GM18517 (cell line): ENCODE measurements around the gene PDE4C.
"Not testable (repeated sequence)": the region's sequence is repeated elsewhere in the genome, so short reads cannot be mapped to it uniquely, and the experiment has no call there.

Source experiments
- ATAC-seq: cut with Tn5 transposase; IDR thresholded peaks from one replicate; pipeline ENCODE4 v1.9.1; 2021; ENCODE audit warnings: mild to moderate bottlenecking, moderate library complexity; ENCODE audit not compliant: unreplicated experiment

Gene PDE4C

DNA sequence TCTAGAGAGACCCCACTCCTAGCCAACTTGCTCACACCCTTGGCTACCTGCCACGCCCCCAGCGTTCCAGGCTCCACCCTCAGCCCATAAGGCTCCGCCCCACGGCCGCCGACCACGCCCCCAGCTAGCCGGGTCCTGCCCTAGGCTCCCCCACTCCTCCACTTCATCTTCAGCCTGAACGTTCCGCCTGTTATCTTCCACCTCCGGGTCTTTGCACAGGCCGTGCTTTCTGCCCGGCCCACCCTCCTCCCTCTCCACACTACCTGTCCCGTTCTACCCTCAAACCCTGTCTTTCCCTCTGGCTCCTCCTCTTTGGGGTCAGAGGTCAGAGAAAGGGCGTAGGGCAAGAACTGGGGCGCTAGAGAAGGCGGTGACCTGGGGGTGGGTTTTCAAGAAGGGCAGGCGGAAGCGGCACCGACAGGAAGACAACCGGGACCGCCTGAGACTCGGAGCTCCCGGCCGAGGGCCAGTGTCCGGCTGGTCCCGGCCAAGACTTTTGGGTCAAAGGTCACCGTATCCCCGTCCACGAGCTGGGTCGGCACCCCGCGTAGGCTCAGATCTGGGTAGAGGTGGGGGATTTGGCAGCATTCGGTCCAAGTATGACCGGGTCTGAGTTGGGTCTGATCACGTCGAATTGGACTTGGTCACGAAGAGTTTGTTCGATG, 2.2 kb downstream of the PDE4C start:
- ATAC-seq = no peak

DNA sequence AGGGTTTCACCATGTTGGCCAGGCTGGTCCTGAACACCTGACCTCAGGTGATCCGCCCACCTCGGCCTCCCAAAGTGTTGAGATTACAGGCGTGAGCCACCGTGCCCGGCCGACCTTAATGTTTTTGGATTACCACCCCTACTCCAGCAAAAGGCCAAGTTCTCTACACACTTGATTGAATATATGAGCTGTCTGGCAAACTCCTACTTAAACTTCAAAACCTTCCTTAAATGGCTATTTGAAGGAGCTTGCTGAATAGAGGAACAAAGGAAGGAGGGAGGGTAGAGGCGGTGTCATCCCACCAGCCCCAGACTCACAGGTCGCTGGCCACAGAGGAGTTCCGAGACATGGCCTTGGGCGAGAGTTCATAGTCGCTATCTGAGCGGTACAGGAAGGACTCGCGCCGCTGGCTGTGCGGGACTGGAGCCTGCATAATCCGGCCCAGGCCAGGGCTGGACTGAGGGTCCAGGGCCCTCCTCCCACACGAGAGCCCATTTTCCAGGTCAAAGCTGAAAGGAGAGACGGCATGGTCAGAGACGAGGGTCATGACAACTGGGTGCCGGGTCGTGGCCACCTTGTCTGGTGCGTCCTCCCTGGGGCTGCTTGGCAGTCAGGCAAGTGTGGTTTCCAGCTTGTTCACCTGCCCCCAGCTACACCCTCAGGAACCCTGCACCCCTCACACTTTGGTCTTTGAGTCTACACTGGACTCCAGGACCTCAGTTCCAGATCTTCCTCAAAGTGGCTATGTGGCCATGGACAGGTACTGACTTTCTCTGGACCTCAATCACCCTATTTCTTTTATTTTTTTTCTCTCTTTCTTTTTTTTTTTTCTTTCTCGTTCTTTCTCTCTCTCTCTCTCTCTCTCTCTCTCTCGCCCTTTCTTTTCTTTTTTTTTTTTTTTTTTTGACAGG, 4.2 kb downstream of the PDE4C start:
- no peak for ATAC-seq

DNA sequence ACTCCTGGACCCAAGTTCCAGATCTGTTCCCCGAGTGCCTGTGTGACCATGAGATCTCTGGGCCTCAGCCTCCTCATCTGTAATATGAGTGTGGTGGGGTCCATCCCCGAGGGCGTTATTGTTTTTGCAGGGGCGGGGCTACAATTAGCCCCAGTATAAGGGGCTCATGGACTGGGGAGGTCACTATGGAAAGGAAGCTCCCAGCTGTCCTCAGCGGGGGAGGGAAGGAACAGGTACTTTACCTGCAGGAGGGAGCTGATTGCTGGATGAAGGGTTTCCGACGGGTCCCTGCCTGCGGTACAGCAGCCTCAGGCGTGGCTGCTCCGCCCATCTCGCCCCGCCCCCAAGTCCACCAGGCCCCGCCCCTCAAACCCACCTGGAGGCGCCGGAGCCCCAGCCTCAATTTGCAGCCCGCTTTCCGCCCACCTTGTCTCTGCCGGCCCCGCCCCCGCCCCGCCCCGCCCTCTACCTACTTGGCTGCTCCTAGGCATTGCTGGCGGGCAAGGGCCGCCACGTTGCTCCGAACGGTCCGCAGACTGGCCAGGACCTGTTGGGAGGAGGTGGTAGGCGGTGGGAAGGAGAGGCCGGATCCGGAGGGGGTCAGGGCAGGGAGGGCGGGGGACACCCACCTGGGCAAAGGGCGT, 5.5 kb downstream of the PDE4C start:
- no peak for ATAC-seq

DNA sequence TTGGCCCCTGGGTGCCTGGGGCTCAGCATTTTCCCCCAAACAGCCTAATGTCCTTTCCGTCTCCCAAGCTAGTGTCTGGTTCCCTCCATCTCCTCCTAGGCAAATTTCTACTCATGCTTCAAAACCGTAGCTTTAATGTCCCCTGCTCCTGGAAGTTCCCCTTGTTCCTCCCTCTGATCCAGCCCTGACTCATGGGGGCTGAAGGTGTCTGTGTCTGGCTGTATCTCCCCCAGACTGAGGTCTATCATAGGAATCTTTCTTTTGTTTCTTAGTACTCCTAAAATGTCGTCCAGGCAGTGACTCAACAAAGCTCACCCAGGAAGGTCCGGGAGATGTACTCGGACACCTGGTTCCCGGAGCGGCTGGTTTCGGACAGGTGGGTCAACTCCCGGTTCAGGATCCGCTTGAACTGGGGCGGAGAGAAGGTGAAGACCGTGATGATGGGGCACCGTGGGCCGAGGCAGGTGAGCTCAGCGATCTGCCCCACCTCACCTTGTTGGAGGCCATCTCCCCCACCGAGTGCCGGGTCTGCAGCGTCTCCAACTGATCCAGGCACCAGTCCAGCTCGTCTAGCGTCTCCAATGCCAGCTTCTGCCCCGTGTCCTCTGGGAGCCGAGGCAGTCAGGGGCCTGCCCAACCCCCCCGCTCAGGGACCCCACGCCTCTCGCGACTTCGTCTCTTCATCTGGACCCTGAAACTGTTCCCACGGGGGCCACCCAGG, 6.2 kb downstream of the PDE4C start:
- ATAC-seq = no peak

DNA sequence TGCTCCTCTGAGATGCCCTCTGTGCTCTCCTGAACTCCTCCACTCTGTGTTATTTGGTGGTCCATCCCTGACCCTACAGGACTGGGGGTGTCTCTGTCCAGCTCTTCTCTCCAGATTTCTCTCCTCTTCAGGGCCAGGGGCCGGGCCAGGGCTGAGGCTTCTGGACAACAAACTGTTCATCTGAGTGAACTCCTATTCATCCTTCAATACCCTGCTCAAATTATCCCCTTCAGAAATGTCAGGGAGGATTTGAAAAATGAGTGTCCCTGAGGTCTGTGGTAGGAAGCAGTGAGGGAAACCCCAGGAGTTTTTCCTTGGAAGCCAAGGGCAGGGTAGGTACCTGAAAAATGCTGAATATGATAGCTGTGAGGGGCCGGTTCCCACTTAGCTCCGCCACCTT, 7.6 kb downstream of the PDE4C start:
- ATAC-seq = no peak

DNA sequence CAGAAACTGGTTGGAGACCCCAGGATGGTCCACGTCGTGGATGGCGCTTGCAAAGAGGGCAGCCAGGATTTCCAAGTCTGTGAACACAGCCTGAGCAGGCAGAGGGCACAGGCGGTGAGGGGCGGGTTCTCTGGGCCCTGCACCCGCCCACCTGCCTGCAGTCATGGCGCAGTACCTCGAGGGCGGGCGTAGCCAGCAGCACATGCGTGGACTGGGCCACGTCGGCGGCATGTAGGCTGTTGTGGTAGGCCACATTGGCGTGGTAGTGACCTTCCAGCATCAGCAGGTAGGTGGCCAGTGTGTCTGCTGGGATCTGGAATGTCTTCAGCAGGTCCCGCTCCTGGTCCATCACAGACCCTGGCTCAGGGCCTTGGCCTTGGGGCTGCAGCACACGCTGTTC, 8.1 kb downstream of the PDE4C start:
- no peak for ATAC-seq

DNA sequence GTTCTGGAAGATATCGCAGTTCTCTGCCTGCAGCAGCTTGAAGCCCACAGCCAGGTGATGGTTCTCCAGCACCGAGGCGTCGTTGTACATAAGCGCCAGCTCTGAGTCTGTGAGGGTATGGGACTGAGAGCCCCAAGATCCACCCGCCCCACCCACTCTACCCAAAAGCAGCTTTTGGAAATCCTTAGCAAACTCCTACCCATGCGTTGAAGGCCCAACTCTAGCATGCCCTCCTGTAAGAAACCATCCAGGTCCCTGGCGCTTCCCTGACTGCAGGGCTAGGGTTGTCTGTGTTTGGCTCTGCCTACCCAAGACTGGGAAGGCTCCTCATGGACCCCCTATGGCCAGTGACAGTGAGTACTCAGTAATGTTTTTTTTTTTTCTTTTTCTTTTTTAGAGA, 9.4 kb downstream of the PDE4C start:
- ATAC-seq = no peak

DNA sequence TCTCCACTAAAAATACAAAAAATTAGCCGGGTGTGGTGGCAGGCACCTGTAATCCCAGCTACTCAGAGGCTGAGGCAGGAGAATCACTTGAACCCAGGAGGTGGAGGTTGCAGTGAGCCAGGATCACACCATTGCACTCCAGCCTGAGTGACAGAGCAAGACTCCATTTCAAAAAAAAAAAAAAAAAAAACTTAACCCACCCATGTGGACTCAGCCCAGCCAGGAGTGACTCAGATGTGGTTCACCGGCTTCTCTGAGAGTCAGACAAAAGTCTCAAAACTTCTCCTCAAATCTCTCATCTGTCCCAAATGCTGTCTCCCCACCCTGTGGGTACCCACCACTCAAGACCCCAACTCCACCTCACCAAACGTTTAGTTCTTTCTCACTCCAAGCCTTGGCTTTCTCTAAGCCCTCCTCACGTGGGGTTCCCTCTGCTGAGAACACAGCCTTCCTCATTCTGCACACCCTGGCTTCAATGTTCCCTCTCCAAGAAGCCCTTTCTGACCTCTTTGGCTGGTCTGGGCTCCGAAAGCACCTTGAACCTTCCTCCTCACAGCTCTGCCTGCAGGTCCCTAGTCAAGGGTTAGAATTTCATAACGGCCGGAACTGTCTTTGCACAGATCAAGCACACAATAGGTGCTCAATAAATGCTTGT, 11.3 kb downstream of the PDE4C start:
- ATAC-seq = no peak

DNA sequence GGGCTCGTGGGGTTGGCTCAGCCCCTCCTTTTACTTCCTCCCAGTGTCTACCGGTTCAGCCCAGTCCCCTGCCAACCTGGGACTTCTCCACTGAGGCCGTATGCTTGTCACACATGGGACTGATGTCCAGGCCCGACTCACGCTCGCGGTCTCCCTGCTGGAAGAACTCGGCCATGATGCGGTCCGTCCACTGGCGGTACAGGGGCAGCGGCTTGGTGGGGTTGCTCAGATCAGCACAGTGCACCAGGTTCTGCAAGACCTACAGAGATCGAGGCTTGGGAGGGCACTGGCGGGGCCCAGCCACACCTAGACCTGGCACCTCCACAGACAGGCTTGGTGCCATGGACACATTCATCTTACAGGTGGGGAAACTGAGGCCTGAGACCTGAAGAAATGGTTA, 14.6 kb downstream of the PDE4C start:
- no peak for ATAC-seq

DNA sequence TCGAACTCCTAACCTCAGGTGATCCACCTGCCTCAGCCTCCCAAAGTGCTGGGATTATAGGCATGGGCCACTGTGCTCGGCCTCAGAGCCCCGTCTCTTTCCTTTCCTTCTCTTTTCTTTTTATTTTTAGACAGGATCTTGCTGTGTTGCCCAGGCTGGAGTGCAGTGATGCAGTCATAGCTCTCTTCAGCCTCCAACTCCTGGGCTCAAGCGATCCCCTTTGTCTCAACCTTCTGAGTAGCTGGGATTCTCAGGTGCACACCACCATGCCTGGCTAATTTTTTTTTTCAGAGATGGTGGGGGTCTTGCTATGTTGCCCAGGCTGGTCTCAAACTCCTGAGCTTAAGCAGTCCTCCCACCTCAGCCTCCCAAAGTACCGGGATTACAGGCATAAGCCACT, 16.3 kb downstream of the PDE4C start:
- not testable (repeated sequence) for ATAC-seq

DNA sequence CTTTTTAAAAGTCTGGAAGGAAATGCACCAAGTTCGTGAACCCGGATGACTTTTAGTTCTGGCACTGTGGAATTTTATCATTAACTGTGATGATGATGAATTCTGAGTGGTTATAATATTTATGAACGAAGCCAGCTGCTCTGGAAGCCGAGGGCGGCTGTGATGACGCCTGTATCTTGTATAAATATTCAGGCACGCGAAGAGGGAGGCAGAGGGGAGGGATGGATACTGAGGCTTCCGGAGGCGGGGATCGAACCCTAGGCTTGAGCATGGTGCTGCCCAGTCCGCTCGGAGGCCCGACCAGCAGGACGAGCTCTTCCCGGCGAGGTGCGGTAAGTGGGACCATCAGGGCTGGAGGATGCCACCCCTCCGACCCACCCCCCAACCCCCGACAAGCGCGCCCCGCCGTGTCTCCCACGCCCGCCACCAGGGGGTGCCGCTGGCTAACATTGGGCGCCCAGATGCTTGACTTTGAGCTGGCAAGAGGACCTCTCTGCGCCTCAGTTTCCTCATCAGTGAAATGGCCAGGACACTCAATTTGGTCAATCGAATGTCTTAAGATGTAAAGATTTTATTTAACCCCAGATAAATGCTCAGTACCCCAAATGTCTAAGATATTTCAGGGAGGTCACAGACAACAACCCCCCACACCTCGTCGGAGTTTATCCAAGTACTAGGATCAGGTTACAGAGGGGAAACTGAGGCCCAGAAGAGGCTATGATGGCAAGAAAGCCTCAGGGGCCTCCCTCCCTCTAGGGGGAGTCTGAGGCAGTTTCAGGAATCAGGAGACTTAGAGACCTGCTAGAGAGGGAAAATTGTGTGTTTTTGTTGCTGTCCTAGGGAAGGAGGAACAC, 17.9 kb downstream of the PDE4C start:
- ATAC-seq = no peak

DNA sequence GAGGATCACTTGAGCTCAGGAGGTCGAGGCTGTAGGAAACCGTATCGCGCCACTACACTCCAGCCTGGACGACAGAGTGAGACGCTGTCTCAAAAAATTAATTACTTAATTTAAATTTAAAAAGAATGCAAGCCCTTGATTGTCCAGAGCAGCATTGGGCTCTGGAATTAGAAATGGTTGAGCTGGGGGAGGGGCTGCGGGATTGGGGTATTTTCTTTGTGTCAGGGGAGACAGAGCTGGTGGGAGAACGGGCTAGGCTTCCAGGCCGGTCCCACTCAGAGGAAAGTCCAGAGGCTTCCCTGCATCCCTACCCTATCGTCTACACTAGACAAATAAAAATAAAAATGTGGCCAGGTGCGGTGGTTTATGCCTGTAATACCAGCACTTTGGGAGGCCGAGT, 20.2 kb downstream of the PDE4C start:
- no peak for ATAC-seq

DNA sequence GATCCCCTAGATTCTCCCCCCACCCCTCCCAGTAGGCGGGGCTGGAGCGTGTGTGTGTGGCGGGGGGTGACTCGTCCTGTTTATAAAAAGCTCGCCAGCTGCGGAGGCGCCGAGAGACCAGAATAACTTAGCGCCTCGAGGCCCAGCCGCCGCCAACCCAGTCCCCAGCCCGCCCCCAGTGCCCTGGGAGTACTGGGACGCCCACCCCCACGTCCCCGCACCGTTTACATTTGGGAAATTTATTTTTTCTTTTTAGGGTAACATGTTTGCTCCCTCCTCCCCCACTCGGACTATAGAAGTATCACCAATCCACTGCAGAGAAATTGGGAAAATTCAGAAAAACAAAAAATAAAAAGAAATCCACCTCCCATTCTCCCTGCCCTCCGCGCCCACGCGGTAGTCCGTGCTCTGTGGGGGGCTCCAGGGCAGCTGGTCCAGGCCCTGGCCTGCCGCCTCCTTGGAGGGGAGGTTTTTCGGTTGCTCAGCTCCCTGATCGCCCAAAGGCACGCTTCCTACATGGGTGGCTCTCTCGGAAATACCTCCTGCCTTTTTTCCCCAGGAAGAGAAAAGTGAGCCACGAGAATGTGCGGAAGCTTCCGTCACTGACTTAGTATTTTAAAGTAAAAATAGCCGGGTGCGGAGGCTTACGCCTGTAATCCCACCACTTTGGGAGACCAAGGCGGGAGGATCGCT, 20.9 kb downstream of the PDE4C start:
- no peak for ATAC-seq

DNA sequence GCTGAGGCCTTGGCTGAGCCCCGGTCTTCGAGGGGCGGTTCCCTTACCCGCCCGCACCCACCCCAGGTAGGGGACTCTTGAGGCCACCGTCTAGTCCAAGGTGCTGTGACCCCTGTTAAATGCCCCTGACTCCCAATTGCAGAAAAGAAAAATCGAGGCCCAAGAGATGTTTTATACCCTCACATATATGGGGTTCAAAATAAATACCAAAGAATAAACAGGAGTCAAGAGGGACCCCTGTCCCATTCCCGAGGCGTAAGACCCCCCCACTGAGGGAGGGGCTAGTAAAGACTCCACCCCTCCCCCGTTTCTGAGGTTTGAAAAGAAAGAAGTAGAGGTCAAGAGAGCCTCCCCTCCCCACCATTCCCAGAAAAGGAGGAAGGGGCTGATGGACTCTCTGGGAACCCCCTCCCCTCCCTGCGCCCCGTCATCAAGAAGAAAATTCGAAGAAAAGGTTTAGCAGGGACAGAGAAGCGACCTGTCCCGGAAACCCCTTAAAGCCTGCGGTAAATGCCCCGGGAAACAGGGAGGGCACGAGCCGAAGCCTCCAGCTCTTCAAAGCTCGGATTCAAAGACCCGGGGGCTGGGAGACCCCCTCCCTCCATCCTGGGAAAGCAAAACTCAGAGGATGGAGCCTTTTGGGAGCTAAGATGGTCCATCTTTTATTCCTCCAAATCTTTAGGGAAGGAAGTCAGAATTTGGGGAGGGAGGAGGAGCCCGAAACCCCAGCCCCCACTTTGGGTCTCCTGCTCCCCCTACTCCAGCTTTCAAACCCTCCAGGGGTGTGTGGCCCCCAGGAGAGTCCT, 21.6 kb downstream of the PDE4C start:
- peak; percentile 10 for ATAC-seq

DNA sequence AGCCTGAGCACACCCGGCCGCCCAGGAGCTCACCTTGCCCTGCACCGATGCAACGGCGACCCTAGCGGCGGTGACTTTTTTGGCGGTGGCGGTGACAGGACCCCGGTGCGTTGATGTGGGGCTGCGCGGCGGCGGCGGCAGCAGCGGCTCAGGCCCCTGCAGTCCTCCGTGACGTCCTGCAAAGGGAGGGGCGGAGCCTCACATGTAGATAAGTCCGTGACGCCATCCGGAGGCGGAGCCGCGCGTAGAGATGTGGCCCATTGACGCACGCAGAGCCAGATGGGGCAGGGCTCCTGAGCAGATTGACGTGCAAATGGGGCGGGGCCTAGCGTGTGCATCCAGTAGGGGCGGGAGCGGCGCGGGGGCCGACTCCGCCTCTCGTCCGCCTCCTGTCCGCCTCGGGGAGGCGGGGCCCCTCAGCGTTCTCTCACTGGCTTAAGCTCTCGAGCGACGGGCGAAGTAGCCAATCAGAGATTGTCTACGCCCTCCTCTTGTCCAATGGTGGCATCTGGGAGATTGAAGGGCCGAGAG, 22.3 kb downstream of the PDE4C start, which contains the start of gene RAB3A:
RAB3A (minus strand) TSS at position 180 of the 531 bp plus-strand sequence. CDS start 1,302 bp downstream, outside the sequence.
- peak; percentile 92 for ATAC-seq

DNA sequence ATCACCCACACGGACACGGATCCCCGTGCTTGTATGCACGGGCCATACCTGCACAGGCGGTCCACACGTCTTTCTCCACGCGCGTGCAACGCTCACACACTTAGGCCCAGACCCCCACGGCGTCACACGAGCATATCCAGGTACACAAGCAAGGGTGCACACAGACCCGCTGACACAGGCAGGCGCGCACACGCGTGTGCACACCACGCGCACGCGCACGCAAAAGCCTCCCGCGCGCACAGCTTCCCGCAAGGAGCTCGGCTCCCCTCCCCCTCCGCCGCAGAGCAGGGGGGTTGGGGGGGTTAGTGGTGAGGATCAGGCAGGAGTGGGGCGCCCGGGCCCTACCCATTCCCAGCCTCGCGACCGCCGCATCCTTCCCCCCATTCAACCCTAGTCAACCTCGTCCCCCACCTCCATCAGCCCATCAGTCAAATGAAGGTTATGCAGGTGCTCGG, 22.8 kb downstream of the PDE4C start:
- peak; percentile 5 for ATAC-seq

DNA sequence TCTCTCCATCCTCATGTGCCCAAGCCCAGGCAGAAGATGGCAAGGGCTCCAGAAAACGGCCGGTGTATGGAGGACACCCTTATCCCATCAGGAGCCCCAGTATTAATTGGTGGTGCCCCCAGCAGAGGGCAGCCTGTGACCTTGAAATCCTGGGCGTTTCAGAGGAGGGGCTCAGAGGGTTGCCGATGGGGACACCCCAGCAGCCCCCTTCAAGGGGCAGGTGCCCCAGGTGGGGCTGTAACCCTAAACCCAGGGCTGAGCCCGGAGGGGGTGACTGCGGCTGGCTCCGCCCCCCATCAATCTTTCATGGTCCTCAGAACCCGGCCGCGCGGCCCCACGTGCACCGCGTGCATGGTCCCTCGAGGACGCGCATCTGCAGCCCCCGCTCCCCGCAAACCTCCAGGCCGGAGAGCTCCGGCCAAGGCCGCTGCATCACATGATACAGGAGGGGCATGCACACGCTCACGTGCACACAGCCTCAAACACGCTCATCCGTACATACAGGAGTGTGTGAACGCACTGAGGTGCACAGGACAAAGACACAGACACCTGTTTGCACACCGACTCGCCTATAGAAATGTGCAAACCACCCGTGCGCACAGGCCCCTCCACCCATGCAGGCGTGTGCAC, 23.3 kb downstream of the PDE4C start:
- ATAC-seq = no peak
